GM21360 (cell line): ENCODE data around the gene TTC28.
"Not testable (repeated sequence)": the region's sequence is repeated elsewhere in the genome, so short reads cannot be mapped to it uniquely, and the experiment has no call there.

Experiments
- ATAC-seq: cut with Tn5 transposase; IDR thresholded peaks from one replicate; pipeline ENCODE4 v1.9.1; 2021; ENCODE audit warnings: mild to moderate bottlenecking, moderate library complexity; ENCODE audit not compliant: unreplicated experiment

Gene TTC28

GRCh38 chr22:28074526-28074925 is 605.1 kb downstream of the TTC28 start:
- ATAC-seq = no peak

DNA sequence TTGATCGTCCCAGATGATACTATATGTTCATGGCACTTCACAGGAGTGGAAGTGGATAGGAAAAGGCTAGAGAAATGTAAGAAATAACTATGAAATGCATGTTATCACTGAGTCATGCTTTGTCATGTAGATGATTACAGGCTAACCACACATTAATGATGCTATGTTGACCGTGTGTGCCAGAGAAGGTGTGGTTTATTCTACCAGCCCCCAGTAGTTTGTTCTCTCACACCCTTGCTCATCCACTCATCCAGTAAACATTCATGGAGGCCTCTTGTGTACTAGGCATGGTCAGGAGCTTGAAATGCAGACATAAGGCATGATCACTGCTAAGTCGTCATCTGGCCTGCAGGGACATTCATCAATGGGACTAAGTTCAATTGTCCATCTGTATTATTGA is 607.6 kb downstream of the TTC28 start:
- ATAC-seq = no peak

- ATAC-seq = no peak
These were observed 610.8 kb downstream of the TTC28 start for GRCh38 chr22:28068826-28069225.

- no peak for ATAC-seq
These were observed 614.7 kb downstream of the TTC28 start for GRCh38 chr22:28064920-28065319.

- no peak for ATAC-seq
These were observed 616.0 kb downstream of the TTC28 start for GRCh38 chr22:28063656-28064055.

- not testable (repeated sequence) for ATAC-seq
These were observed 619.0 kb downstream of the TTC28 start for GRCh38 chr22:28060594-28060993.

GRCh38 chr22:28058036-28058435 is 621.6 kb downstream of the TTC28 start:
- no peak for ATAC-seq

GRCh38 chr22:28054819-28055208 is 624.8 kb downstream of the TTC28 start:
- no peak for ATAC-seq

DNA sequence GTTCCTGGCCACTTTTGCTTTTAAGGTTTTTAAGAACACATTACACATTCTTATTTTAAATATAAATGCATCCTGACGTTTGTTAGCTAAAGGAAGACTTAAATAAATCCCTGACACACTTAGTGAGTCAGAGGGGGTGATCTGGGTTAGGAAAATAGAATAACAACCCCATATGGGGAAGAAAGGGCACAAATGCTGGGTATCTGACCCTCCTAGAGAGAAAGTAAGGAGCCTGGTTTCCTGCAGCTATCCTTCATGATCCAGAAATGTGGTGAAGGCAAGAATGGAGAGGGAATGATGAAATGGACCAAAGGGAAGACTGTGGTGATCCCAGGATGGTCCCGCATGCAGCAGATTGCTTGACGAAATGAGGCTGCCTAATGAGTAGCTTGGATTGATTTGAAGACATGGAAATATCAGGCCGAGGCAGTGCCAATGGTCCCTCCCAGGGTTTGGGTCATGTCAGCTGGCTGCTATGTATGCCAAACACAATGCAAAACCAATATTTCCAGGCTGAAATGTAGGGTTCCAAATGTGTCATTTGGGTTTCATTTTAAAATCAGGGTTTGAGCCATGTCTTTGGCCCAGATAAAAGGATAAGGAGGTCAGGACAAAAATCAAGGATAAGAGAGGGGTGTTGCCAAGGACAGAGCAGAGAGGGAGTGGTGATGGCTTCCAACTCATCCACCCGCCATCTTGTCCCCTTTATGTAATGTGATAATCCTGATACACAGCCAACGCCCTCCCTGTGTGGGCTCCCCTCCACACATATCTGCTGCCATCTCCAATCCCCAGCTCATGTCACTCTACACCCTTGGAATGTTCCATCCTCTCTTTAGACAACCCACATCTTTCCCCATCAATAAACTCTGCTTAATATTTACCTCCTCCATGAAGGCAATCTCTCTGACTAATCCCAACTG is 625.5 kb downstream of the TTC28 start:
- no peak for ATAC-seq

- no peak for ATAC-seq
These were observed 626.8 kb downstream of the TTC28 start for GRCh38 chr22:28052825-28053269.

DNA sequence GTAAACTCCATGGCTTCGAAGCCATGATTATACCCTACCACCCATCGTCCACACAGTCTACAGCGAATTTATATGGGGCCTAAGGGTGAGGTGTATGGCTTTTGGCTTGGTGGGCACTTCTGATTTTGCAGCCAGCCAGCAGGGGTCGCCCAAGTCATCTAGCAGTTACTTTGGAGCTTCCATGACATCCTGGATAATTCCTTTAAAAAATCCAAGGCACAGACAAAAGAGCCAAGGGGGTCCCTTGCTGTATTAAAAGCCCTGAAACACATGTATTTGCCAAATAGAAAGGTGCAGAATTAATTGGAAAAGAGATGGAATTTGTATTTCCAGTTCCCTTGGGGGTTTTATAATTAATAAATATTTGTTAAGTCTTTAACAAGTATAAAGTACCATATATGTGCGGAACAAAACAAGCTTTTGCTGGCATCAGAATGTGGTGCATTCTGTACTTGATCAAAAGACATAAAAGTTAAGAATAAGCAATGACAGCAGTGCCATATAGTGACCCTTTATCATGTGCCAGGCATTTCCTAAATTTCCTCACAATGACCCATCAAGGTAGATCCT is 627.8 kb downstream of the TTC28 start:
- no peak for ATAC-seq

DNA sequence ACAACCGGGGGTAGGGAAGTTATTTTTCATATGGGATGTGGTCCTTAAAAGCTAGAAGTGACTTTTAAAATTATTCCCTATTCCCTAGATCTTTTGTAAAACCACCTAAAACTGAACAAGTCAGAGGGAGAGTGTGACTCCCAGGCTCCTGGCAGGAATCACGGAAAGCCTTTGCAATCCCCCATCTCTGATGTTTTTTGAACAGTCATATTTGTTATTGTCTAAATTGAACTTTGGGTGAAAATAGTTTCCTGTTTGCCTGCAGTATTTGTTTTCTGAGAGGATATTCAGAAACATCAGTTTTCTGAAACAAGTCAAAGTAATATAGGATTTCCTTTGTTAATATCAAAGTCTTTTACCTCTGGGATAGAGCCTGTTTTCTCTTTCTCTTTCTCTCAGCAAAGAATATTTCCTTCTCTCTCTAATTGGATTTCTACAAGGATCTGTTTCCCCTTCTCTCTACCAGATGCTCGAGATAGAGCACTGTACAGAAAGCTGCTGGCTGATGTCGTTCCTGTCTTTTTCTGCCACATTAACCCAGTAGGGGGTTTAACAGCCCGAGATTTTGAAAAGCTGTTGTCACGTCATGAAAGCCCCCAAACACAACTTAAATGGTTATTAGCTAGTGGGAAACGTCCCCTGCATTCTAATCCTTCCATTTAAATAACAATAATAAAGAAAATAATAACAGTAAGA is 628.4 kb downstream of the TTC28 start:
- ATAC-seq = no peak

DNA sequence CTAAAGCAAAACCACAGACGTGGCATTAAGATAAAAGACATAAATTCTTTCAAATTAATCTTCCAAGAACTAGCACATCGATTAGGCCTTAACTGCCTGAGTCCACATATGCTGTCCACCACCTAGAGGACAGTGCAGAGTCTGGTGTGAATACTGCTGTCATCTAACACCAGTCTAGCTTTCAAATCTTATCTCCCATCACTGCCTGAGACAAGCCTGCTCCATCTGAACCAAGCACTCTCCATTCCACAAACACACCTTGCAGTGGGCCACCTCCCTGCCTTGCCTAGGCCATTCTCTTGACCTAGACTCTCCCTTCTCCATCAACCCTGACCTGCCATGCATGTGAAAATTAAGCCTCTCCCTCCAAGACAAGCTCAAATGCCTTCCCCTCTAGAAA is 631.1 kb downstream of the TTC28 start:
- ATAC-seq = no peak

- no peak for ATAC-seq
These were observed 631.9 kb downstream of the TTC28 start for GRCh38 chr22:28047740-28048139.

DNA sequence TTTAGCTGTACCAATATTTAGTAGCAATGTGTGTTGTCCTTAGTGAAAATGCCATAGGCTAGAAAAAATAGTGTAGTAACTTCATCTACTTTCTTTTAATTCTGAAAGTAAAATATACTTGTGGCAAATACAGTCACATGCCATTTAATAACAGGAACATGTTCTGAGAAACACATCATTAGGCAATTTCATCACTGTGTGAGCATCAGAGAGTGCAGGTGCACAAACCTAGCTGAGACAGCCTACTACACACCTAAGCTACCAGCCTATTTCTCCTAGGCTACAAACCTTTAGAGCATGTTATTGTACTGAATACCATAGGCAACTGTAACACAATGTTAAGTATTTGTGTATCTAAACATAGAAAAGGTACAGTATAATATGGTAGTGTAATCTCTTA is 633.5 kb downstream of the TTC28 start:
- ATAC-seq = no peak

DNA sequence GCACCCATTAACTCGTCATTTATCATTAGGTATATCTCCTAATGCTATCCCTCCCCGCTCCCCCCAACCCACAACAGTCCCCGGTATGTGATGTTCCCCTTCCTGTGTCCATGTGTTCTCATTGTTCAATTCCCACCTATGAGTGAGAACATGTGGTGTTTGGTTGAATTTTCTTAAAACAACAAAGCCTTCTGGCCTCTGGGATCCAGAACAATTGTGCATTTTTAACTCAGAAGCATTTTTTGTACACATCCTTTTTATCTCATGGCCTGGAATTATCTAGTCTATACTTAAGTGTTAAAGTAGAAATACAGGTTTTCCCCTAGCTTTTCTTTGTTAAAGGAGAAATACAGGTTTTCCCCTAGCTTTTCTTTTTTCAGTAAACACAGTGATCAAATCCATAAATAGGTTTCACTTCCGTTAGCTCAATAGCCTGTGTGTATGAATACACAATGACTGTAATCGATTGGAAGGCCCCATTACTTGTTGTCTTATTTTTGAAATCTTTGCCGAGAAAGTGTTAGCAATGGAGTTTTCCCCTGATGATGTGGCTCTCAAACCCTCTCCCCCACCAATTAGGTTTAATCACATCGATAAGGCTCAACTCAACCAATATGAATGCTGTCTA is 635.0 kb downstream of the TTC28 start:
- ATAC-seq = no peak

- no peak for ATAC-seq
These were observed 636.4 kb downstream of the TTC28 start for GRCh38 chr22:28043266-28043665.

DNA sequence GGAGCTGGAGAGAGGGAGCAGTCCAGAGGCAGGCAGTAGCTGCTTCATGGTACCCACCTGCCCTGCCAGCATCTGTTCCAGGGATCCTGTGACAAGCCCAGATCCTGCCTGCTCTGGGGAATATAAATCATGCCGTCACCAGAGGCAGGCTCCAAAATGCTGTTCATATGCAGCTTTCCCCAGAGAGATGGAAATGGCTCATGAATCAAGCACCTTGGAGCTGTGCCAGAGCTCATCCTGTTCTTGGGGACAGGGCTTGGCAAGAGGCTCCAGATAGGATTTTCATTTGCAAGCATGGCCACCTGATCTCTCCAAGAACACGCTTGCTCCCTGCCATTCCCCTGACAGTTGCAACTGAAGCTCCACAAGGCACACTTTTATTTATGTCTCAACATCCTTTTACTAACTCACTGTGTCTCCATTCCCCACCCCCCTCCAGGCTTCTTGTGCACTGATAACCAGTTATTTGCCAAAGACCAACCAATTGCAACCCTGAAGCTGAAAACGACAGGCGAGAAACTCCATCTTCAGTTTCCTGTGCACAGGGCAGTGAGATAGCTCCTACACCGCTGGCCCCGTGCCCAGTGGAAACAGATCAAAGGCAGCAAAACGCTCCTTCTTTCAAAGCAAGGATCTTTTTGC is 644.8 kb downstream of the TTC28 start:
- no peak for ATAC-seq

- ATAC-seq = no peak
These were observed 645.4 kb downstream of the TTC28 start for GRCh38 chr22:28034145-28034759.

- no peak for ATAC-seq
These were observed 646.8 kb downstream of the TTC28 start for GRCh38 chr22:28032861-28033260.
